HUDEP-2 (cell line): ENCODE measurements around the gene MED9.
A peak's percentile ranks its signal among the peaks of the same experiment; 100 is the strongest.

Experiments
- DNase-seq, 76 experiments: peaks; one replicate each; lab custom pipeline; 2025; ENCODE audit not compliant: unreplicated experiment in 76 of 76; lab: John Stamatoyannopoulos, UW

MED9 gene

DNA sequence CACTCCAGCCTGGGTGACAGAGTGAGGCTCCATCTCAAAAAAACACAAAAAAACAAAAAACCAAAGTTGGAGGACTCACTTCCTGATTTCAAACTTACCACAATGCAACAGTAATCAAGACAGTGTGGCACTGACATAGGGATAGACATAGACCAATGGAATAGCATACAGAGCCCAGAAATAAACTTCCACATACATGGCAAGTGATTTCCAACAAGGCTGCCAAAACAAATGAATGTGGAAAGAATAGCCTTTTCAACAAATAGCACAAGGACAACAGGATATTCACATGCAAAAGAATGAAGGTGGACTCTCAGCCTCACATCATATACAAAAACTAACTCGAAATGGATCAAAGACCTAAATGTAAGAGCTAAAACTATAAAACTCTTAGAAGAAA lies 56.2 kb downstream of the MED9 start:
- no peak for DNase-seq

DNA sequence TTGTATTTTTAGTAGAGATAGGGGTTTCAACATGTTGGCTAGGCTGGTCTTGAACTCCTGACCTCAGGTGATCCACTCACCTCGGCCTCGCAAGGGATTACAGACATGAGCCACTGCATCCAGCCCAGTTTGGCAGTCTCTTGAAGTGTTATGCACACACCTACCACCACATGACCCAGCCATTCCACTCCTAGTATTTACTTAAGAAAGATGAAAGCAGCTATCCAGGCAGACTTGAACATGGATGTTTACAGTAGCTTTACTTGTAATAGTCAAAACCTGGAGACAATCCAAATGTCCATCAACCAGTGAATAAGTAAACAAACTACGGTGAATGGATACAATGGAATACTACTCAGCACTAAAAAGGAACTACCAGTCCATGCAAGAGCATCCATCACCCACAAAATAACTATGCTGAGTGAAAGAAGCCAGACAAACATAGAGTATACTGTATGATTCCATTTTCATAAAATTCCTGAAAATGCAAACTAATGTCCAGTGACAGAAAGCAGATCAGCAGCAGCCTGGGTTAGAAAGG lies 57.2 kb downstream of the MED9 start:
- DNase-seq: no peak

DNA sequence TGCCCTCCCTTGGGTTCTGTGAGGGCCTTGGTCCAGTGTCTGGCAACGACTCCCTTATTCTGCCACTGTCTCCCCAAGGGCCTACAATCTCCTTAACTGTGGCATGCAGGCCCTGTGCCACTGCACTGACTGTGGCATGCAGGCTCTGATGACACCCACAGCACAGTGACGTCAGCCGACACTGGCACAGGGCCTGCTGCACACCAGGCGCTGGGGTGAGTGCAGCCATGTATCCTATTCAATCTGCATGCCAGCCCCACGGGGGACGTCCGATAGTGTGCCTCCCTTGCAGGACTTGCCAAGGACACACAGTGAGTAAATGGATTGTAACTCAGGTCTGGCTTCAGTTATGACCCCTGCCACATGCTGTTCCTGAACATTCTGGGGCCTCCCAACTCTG lies 59.2 kb downstream of the MED9 start:
- no peak for DNase-seq

DNA sequence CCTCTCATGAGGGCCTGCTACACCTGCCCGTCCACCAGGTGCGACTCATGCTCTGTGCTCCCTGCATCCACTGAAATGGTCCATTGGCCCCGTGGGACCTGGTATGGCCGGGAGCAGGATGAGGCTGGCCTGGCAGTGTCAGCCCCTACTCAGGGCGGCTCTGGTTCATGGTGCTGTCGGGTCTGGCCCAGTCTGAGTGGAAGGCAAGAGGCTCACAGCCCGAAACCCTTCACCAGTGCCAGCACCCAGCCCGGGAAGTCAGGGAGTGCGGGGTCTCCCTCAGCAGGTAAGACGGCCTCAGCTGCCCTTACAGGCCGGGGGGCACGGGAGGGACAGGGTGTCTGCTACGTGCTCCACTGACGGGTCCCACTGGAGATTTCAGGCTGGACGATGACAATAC lies 59.9 kb downstream of the MED9 start:
- DNase-seq: no peak

DNA sequence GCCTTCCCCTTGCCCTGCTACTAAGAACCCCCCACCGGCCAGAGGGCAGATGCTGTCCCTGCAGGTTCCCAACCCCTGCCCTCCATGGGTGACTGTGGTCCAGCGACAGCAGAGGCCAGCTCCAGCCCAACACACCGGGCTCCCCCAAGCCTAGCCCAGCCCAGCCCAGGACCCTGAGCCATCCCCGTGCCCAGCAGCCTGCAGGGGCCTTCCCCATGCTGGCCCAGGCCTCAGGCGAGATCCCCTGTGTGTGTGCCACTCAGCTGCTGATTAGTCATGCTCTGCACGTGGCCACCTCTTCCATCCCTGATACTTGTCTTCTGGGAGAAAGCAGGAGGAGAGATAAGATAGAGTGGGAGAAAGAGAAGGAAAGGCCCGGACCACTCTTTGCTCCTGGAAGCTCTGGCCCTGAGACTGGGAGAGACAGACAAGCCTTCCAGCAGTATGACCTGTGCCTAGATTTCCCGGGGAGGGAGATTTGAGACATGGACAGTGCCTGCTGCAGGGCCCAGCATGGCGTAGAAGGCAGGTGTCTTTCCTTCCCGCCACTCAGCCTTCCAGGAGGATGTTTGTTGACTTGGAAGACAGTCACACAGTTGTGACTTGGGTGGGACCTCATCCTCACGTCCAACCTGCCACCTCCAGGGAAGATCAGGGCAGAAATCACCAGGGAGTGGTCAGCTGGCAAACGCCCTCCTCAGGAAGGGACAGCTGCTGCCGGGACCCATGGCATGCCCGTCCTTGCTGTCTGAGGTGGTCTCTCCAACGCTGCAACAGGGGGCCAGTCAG lies 60.7 kb downstream of the MED9 start:
- no peak for DNase-seq

DNA sequence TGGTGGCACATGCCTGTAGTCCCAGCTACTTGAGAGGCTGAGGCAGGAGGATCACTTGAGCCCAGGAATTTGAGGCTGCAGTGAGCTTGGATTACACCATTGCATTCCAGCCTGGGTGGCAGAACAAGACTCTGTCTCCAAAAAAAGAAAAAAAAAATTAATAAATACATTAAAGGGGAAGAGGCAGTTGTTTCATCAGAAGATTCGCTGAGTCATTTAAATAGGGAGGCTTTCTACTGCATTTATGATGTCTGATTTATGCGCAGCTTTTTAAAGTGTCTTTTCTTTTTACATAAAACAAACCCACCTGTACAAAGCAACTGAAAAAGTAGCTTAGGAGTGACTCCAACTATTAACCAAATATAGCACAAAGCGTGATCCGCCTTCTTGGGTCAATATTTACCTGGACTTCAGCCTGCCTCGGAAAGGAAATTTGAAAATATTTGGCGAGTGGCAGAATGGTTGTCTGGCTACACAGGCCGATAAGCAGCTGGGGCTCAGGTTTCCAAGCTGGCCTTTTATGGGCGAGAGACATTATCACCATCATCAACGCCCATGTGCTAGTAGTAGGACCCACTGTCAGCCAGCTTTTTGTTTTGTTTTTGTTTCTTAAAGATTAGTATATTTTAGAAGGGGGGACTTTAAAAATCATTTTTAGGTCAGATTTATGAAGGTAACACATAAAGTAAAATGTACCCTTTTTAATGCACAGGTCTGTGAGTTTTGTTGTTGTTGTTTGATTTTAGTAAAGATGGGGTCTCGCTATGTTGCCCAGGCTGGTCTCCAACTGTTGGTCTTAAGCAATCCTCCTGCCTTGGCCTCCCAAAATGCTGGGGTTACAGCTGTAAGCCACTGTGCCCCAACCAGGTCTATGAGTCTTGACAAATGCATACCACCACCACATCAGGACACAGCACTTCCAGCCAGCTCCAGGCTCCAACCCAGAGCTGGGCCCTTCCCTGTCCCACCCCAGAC lies 61.9 kb downstream of the MED9 start:
- no peak for DNase-seq

DNA sequence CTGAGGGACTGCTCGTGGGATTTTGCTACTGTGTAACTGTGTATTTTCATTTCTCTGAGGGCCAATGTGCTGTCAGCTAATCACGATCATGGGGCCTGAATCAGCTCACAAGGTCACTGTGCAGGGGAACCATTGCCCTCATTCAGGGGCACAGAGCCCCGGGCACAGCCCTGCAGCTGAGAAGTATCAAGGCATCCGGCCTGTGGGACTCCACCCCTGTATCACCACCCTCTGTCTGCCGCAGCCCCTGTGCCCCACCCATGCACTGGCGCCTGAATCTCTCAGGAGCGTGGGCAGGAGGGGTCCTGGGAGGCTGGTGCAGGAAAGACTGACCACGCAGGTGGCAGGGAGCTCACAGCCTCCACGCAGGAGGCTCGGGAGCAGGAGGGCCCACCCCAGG lies 62.8 kb downstream of the MED9 start:
- DNase-seq: peak in 1 of 76 experiments; percentile 14

DNA sequence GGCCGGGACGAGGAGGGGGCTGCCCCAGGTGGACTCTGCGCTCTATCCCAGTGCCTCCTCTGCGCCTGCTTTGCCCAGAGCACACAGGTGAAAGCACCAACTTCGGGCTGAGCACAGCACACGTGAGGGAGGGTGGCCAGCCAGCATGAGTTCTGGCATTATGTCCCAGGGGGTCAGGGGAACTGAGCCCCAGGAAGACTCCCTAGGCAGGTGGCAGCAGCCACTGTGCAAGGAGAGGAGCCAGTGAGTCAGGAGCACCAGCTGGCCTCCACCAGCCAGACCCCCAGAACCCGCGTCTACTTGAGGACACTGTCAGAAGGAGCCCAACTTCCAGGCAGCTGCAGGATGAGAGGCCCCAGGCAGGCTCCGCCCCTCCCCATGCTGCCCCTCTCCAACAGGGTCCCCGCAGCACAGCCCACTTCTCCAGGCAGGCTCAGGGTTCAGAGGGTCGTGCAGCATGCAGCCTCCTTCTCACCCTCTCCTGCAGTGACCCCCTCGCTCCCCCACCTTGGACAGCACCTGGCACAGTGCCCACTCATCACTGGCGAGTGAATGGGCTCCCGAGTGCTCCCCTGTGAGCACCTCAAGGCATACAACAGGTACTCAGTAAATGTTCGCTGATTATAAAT lies 63.6 kb downstream of the MED9 start:
- DNase-seq: no peak

DNA sequence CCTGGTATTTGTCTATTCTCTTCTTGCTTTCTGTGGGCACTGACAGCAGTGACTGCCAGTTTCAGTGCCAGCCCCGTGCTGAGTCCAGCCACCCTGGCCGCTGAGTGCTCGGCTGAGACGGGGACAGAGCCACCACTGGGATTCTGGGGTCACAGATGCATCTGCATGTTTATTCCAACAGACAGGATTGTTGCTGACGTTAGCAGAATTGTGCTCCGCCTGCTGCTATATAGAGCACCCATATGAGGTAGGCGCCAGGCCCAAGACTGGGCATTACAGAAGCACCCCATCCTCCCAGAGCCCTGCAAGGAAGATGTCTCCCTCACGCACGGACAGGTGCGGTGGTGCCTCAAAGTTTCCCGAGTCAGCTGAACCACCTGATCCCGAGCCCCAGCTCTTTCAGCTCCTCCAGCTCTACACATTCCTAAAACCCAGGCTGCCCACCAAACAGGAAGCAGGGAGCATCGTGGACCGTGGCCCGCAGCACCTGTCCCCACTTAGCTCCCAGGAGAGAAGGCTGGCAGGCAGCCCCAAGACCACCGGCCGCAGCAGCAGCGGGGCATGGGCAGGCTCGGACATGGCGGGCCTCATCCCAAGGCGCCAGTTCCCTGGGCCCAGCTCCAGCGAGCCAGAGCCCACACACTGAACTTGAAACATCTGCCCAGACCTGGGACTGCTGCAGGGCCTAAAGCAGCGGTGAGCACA lies 64.3 kb downstream of the MED9 start:
- DNase-seq: no peak

GRCh38 chr17:17541640-17542001 lies 64.8 kb downstream of the MED9 start:
- DNase-seq: no peak
